ENCODE data around the gene CCDC107.

The CCDC107 gene

DNA sequence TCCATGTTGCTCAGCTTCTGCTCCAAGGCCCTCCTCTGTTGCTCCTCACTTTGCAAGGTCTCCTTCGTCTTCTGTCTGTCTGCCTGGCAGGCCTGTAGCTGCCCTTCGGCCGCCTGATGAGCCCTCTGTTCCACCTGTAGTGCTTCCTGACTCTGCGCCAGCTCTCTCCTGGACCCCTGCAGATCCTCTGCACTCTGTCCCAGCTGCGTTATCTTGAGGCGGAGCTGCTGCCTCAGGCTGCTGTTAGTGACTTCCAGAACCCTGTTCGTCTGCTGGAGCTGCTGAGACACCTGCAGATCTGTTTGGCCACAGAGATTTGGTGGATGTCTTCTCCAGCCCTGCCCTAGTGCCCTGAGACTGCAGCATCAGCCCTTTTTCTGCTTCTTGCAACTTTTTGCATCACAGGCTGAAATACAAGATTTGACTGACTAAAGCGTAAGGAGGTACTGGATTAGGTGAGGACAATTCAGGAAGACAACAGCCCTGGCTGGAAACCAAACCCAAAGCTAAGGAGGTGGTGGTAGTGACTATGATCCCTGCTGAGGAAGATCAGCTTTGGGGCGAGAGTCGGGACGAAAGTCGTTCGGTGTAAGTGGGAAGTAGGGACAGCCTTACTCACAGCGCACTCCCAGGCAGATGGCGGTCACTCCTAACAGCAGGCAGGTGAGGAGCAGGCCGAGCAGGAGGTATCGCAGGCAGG is 42.0 kb upstream of the CCDC107 start:
- in situ Hi-C loops (cut with MboI; ENCODE audit: low sequenced_read_pairs, unreplicated experiment) = no loop called here
- TF ChIP-seq, protein P1, sequence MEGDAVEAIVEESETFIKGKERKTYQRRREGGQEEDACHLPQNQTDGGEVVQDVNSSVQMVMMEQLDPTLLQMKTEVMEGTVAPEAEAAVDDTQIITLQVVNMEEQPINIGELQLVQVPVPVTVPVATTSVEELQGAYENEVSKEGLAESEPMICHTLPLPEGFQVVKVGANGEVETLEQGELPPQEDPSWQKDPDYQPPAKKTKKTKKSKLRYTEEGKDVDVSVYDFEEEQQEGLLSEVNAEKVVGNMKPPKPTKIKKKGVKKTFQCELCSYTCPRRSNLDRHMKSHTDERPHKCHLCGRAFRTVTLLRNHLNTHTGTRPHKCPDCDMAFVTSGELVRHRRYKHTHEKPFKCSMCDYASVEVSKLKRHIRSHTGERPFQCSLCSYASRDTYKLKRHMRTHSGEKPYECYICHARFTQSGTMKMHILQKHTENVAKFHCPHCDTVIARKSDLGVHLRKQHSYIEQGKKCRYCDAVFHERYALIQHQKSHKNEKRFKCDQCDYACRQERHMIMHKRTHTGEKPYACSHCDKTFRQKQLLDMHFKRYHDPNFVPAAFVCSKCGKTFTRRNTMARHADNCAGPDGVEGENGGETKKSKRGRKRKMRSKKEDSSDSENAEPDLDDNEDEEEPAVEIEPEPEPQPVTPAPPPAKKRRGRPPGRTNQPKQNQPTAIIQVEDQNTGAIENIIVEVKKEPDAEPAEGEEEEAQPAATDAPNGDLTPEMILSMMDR (IDR thresholded peaks at IDR 0.05; ENCODE audit: borderline replicate concordance, control extremely low read depth, extremely low read depth, insufficient read depth, missing control alignments) = no peak
- no peak for DNase-seq (ENCODE audit: low spot score)

DNA sequence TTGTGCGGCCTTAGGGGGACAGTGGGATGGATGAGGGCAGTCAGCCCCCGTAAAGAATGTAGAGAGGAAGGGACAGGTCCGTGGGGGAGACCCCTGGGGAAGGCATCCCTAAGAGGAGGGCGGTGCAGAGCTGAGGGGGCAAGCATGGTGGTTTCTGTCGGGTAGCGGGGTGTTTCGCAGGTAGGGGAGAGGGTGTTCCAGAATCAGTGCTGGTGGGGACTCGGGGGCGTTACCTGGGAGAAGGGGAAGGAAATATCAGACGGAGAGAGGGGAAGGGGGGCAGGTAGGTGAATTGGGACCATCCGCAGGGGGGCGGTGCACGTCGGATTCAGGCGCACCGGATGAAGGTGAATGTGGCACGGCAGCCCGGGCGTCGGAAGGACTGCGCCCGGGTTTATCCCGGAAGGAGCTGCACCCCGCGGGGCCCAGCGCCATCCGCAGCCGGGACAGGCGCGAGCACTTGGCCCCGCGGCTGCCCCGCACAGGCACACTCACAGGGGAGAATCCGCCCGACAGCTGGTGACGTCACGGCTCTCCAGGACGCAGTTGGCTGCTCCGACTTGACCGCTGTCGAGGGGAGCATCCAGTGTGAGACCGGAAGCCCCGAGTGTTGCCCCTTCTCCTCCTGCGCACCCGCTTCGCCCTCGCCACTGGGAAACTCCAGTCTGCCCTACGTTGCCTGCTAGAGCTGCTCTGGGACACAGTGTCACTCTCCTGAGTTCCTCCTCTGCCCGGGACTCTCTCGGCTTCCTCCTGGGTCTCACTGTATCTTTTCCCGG is 41.2 kb upstream of the CCDC107 start:
- DNase-seq (ENCODE audit: low spot score) = peak; percentile 87
- in situ Hi-C loops (cut with MboI; ENCODE audit: low sequenced_read_pairs, unreplicated experiment) = no loop called here
- TF ChIP-seq, protein P1 (IDR thresholded peaks at IDR 0.05; ENCODE audit: borderline replicate concordance, control extremely low read depth, extremely low read depth, insufficient read depth, missing control alignments) = peak; percentile 28

- in situ Hi-C loops (cut with MboI; ENCODE audit: low sequenced_read_pairs, unreplicated experiment) = no loop called here
- TF ChIP-seq, protein P1 (IDR thresholded peaks at IDR 0.05; ENCODE audit: borderline replicate concordance, control extremely low read depth, extremely low read depth, insufficient read depth, missing control alignments) = no peak
- DNase-seq (ENCODE audit: low spot score) = no peak
Observed at GRCh38 chr9:35617548-35617947, 40.5 kb upstream of the CCDC107 start.

DNA sequence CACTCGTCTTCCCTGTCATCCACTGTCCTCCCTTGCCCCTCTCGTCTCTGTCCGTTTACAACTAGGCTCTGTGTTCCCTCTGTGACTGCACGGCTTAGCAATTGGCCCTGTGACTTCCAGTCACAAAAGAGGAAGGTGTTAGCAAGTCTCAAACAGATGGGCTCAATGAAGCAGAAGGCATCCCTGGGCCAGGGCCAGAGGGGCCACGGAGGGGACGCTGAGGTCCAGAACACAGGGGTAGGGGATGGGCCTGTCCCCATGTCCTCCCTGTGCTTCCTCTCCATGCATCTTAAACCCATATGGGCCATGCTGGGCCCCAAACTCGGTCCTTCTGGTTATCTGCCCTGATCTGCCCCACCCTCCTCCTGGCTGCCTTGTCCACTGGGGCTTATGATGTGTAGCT is 39.8 kb upstream of the CCDC107 start, which contains the start of gene CD72:
Gene CD72, minus strand, starts transcription at position 89 of the 403 bp plus-strand sequence. CDS start 110 bp downstream, outside the sequence.
- TF ChIP-seq, protein P1 (IDR thresholded peaks at IDR 0.05; ENCODE audit: borderline replicate concordance, control extremely low read depth, extremely low read depth, insufficient read depth, missing control alignments) = no peak

GRCh38 chr9:35618854-35619799 is 39.0 kb upstream of the CCDC107 start:
- DNase-seq (ENCODE audit: low spot score) = peak; percentile 64
- TF ChIP-seq, protein P1 (IDR thresholded peaks at IDR 0.05; ENCODE audit: borderline replicate concordance, control extremely low read depth, extremely low read depth, insufficient read depth, missing control alignments) = no peak
- in situ Hi-C loops (cut with MboI; ENCODE audit: low sequenced_read_pairs, unreplicated experiment) = no loop called here

More for the DNA sequence above, 39.8 kb upstream of the CCDC107 start, which contains the start of gene CD72:
- in situ Hi-C loops (cut with MboI; ENCODE audit: low sequenced_read_pairs, unreplicated experiment) = no loop called here
- DNase-seq (ENCODE audit: low spot score) = no peak

DNA sequence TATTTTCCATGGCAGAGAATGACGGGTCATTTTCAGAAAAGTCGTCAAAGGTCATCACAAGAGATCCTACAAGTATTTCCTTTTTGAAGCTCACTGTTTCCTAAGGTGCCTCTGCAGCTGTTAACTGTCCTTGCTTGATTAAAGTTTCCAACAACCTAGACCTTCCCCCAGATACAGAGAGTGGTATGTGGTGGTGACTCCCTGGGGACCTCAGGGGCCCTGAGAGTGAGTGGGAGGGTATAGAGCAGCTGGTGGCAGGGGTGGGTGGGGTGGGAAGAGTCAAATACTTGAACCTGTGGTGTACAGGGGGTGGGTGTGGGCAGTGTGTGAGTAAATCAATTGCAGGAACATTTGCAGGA is 38.3 kb upstream of the CCDC107 start:
- in situ Hi-C loops (cut with MboI; ENCODE audit: low sequenced_read_pairs, unreplicated experiment) = no loop called here
- no peak for DNase-seq (ENCODE audit: low spot score)
- TF ChIP-seq, protein P1 (IDR thresholded peaks at IDR 0.05; ENCODE audit: borderline replicate concordance, control extremely low read depth, extremely low read depth, insufficient read depth, missing control alignments) = no peak
